Breast epithelium (tissue), 4 donors: ENCODE measurements around the gene PARP9. TPM values are rescaled to one million over a fixed set of nuclear protein-coding genes. Genes with fewer than 3 reads are reported as not detected.
A peak's percentile ranks its signal among the peaks of the same experiment; 100 is the strongest.
"Not testable (repeated sequence)": the region's sequence is repeated elsewhere in the genome, so short reads cannot be mapped to it uniquely, and the experiment has no call there.

Source experiments
- DNase-seq, 2 donors: peaks; one replicate each; pipeline ENCODE4 v3.0.0-alpha.2; 2019; ENCODE audit warnings: low spot score in 2 of 2
- H3K27ac ChIP-seq, 2 donors: fragments of 200-600 bp; sonication (generic) in 1 of 2; one replicate each; pipeline ENCODE4 v1.5.1; 2016 to 2019; ENCODE audit warnings: mild to moderate bottlenecking in 1 of 2
- H3K27me3 ChIP-seq, 2 donors: fragments of 200-600 bp; sonication (generic) in 1 of 2; one replicate each; pipeline versions ENCODE4 v1.5.1 to v1.6.0; 2017 to 2019; ENCODE audit warnings: control low read depth in 1 of 2, mild to moderate bottlenecking in 1 of 2
- H3K36me3 ChIP-seq: fragments of 200-600 bp; one replicate; pipeline ENCODE4 v1.5.1; 2019
- H3K4me1 ChIP-seq, 2 donors: fragments of 200-600 bp; sonication (generic); one replicate each; pipeline ENCODE4 v1.5.1; 2016 to 2019; ENCODE audit warnings: control low read depth in 1 of 2
- H3K4me3 ChIP-seq, 3 donors: fragments of 200-600 bp; sonication (generic); 1 replicate in 2 of 3; 2 replicates in 1 of 3; pipeline ENCODE4 v1.5.1; 2016 to 2019; ENCODE audit warnings: mild to moderate bottlenecking in 3 of 3, moderate library complexity in 2 of 3
- H3K9me3 ChIP-seq, 2 donors: fragments of 200-600 bp; sonication (generic) in 1 of 2; one replicate each; pipeline ENCODE4 v1.5.1; 2016 to 2019; ENCODE audit warnings: control low read depth in 1 of 2
- CTCF ChIP-seq, 3 donors: fragments of 450-650 bp; IDR thresholded peaks; one replicate each; pipeline ENCODE4 v1.5.1; 2016 to 2017; ENCODE audit warnings: antibody characterized with exemption in 3 of 3, mild to moderate bottlenecking in 3 of 3, moderate library complexity in 3 of 3
- POLR2A ChIP-seq: fragments of 450-650 bp; IDR thresholded peaks from one replicate; pipeline ENCODE4 v1.6.1; 2016; ENCODE audit warnings: antibody characterized with exemption, mild to moderate bottlenecking, moderate library complexity
- POLR2AphosphoS5 ChIP-seq, 3 donors: sonication (generic); formaldehyde crosslinking; IDR thresholded peaks; one replicate each; pipeline ENCODE4 v1.6.1; 2017; ENCODE audit warnings: antibody characterized with exemption in 3 of 3
- intact Hi-C: fragments of 100-400 bp; cut with DNase I; formaldehyde crosslinking; loops from one replicate; pipeline ENCODE4 v1.15.1; 2023; ENCODE audit warnings: low total_unique reads
- total RNA-seq, 3 donors: library from RNA; depleted of rRNA; stranded (reverse); fragments of >200 nt; gene quantifications; one replicate each; pipeline ENCODE4 v1.1.0, GENCODE V29; 2016

PARP9 gene
- total RNA-seq, 3 donors from 2014 or later: 17.4 to 55.1 (median 39.7) TPM

GRCh38 chr3:122576174-122576940 is 12.3 kb upstream of the PARP9 start:
- no peaks in the 10 kb centered on the region for H3K36me3 ChIP-seq
- H3K9me3 ChIP-seq: peaks cover 0 to 1% of the 10 kb centered on the region in 2 donors
- TF ChIP-seq POLR2AphosphoS5 (IDR thresholded peaks at IDR 0.05) (no peak), CTCF (IDR thresholded peaks at IDR 0.05) (no peak), POLR2A (no peak)
- intact Hi-C loops: no loop called here
- no peak for DNase-seq
- no peaks in the 10 kb centered on the region for H3K4me1 ChIP-seq
- H3K27me3 ChIP-seq: no peaks in the 10 kb centered on the region
- H3K27ac ChIP-seq: no peak overlapping the region
- H3K4me3 ChIP-seq: no peak overlapping the region

DNA sequence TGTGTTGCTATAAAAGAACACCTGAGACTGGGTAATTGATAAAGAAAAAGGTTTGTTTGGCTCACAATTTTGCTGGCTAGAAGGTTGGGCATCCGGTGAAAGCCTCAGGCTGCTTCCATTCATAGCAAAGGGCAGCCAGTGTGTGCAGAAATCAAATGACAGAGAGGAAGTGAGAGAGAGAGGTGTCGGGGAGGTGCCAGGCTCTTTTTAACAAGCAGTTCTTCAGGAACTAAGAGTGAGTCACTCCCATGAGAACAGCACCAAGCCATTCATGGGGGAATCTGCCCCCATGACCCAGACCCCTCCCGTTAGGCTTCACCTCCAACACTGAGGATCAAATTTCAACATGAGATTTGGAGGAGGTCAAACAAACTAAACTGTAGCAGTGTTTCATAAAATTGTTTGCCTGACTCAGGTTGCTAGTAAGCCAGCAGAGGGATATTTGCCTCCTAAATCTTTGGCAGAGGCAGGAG is 8.9 kb upstream of the PARP9 start:
- intact Hi-C loops: no loop called here
- Histone ChIP-seq H3K4me1 (no peaks in the 10 kb centered on the region), H3K27me3 (no peaks in the 10 kb centered on the region), H3K4me3 (no peak overlapping the region), H3K9me3 (no peaks in the 10 kb centered on the region), H3K27ac (peak overlapping the region in 1 of 2 donors; percentile 5), H3K36me3 (no peaks in the 10 kb centered on the region)
- TF ChIP-seq POLR2A (no peak), CTCF (IDR thresholded peaks at IDR 0.05) (no peak), POLR2AphosphoS5 (IDR thresholded peaks at IDR 0.05) (no peak)
- no peak for DNase-seq

DNA sequence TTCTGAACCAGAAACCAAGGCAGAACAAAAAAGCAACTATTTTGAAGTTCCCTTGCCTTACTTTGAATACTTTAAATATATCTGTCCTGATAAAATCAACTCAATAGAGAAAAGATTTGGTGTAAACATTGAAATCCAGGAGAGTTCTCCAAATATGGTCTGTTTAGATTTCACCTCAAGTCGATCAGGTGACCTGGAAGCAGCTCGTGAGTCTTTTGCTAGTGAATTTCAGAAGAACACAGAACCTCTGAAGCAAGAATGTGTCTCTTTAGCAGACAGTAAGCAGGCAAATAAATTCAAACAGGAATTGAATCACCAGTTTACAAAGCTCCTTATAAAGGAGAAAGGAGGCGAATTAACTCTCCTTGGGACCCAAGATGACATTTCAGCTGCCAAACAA is 4.7 kb upstream of the PARP9 start:
- Histone ChIP-seq H3K9me3 (no peaks in the 10 kb centered on the region), H3K4me3 (no peak overlapping the region), H3K4me1 (no peaks in the 10 kb centered on the region), H3K36me3 (no peaks in the 10 kb centered on the region), H3K27me3 (no peaks in the 10 kb centered on the region), H3K27ac (no peak overlapping the region)
- intact Hi-C loops: no loop called here
- DNase-seq: no peak
- TF ChIP-seq POLR2A: no peak

- DNase-seq, intact Hi-C loops, H3K4me1 ChIP-seq, H3K27ac ChIP-seq, H3K9me3 ChIP-seq, H3K4me3 ChIP-seq, H3K36me3 ChIP-seq, H3K27me3 ChIP-seq: not testable (repeated sequence)
These were observed 4.0 kb upstream of the PARP9 start for GRCh38 chr3:122568131-122568530.

GRCh38 chr3:122563717-122564025 is 429 bp downstream of the PARP9 start:
- peak overlapping the region; percentile 71 to 86 (median 77) for H3K4me3 ChIP-seq
- TF ChIP-seq POLR2AphosphoS5 (IDR thresholded peaks at IDR 0.05): no peak
- no peak for TF ChIP-seq CTCF (IDR thresholded peaks at IDR 0.05)
- TF ChIP-seq POLR2A: no peak
- no peaks in the 10 kb centered on the region for H3K9me3 ChIP-seq
- peak overlapping the region; percentile 93 for H3K27ac ChIP-seq
- H3K4me1 ChIP-seq: peaks cover 0 to 9% of the 10 kb centered on the region in 2 donors
- H3K36me3 ChIP-seq: no peaks in the 10 kb centered on the region
- intact Hi-C loops: loop anchor here (2.0 kb wide), 1 partner anchor 117 kb away; the partner anchor contains the start of gene PARP14
- no peaks in the 10 kb centered on the region for H3K27me3 ChIP-seq
- DNase-seq: no peak

DNA sequence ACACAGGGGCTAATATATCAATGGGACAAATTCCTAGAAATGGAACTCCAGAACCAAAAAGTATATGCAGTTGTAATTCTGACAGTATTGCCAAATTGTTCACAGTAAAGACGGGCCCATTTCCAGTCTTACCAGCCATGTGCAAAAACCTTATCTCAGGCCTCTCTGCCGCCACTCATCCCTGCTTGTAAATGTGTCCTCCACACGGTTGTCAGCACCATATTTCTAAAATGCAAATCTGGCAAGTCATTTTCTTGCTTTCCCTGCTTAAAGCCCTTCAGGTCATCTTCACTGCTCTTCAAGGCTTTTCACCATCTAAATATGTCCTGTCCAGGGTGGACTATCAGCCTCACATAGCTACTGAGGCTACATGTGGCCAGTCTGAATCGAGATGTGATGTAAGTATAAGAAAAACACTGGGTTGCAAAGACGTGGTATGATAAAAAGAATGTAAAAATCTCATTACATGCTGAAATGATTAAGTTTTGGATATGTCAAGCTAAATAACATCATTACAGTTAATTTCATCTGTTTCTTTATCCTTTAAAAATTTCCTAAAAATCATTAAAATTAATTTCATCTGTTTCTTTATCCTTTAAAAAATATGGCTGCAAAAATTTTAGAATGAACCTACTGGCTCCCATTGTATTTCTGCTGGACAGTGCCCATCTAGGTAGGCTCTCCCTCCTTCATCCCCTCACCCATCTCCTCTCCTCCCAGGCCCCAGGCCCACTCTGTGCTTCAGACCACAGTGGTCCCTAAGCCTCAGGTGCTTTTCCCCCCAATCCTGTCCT is 980 bp downstream of the PARP9 start:
- Histone ChIP-seq H3K4me1 (peaks cover 0 to 9% of the 10 kb centered on the region in 2 donors), H3K27me3 (no peaks in the 10 kb centered on the region), H3K9me3 (no peaks in the 10 kb centered on the region), H3K4me3 (peak overlapping the region; percentile 71 to 86 (median 77)), H3K27ac (peak overlapping the region; percentile 93), H3K36me3 (no peaks in the 10 kb centered on the region)
- intact Hi-C loops: no loop called here
- DNase-seq: no peak
- no peak for TF ChIP-seq POLR2AphosphoS5 (IDR thresholded peaks at IDR 0.05)
